Measurements from ENCODE around the gene ZP1. TPM values are rescaled to one million over a fixed set of nuclear protein-coding genes. Genes with fewer than 3 reads are reported as not detected.
"Not testable (repeated sequence)": the region's sequence is repeated elsewhere in the genome, so short reads cannot be mapped to it uniquely, and the experiment has no call there.

Gene ZP1
- total RNA-seq, 1 experiment from 2014 or later, result not detected

DNA sequence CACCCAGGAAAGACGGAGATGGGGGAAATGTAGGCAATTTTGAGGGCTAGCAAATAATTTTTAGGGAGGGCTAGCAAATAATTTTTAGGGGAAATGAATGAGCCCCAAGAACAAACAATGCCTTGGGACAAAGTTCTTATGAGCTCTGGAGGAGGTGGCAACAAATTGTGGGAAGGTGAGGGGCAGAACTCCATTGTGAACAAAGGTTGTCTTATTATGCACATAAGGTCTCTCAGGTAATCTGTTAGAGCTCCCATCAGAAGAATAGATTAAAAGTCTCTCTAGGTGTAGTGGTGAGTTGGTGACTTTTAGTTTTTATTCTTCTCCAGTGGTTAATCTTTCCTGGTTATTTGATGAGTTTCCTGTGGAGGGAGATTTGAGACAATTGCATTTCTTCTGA, 41.5 kb downstream of the ZP1 start (continued):
- TF ChIP-seq ELF4 (CRISPR knock-in tag; IDR thresholded peaks at IDR 0.05; ENCODE audit: low read depth) (no peak), ETV6 (CRISPR knock-in tag; IDR thresholded peaks at IDR 0.05) (no peak)
- TF ChIP-seq, protein P1, sequence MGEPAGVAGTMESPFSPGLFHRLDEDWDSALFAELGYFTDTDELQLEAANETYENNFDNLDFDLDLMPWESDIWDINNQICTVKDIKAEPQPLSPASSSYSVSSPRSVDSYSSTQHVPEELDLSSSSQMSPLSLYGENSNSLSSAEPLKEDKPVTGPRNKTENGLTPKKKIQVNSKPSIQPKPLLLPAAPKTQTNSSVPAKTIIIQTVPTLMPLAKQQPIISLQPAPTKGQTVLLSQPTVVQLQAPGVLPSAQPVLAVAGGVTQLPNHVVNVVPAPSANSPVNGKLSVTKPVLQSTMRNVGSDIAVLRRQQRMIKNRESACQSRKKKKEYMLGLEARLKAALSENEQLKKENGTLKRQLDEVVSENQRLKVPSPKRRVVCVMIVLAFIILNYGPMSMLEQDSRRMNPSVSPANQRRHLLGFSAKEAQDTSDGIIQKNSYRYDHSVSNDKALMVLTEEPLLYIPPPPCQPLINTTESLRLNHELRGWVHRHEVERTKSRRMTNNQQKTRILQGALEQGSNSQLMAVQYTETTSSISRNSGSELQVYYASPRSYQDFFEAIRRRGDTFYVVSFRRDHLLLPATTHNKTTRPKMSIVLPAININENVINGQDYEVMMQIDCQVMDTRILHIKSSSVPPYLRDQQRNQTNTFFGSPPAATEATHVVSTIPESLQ (CRISPR knock-in tag; IDR thresholded peaks at IDR 0.05), result no peak

- CTCF ChIA-PET; H3K27ac Mint-ChIP-seq; DNase-seq (ENCODE audit: low spot score); ATAC-seq; H3K9me3 Mint-ChIP-seq; POLR2A ChIA-PET; H3K36me3 Mint-ChIP-seq; H3K4me3 Mint-ChIP-seq: not testable (repeated sequence)
- Mint-ChIP-seq H3K4me1 (peaks cover 29% of the 10 kb centered on the region), H3K27me3 (ENCODE audit: low read depth) (peaks cover 42% of the 10 kb centered on the region)
Measured at GRCh38 chr11:60909680-60910280, 42.4 kb downstream of the ZP1 start.

GRCh38 chr11:60910281-60910687, 42.9 kb downstream of the ZP1 start:
- H3K4me3 Mint-ChIP-seq, result no peak overlapping the region
- ATAC-seq (no peak), DNase-seq (ENCODE audit: low spot score) (no peak)
- peaks cover 30% of the 10 kb centered on the region for H3K4me1 Mint-ChIP-seq
- ChIA-PET POLR2A (no interaction called here), CTCF (no interaction called here)
- TF ChIP-seq TP53 (CRISPR knock-in tag; IDR thresholded peaks at IDR 0.05) (no peak), FOXP4 (CRISPR knock-in tag; IDR thresholded peaks at IDR 0.05) (no peak), TCF7 (CRISPR knock-in tag; IDR thresholded peaks at IDR 0.05; ENCODE audit: low read depth) (no peak), ZNF416 (CRISPR knock-in tag; IDR thresholded peaks at IDR 0.05) (no peak), JUN (CRISPR knock-in tag; IDR thresholded peaks at IDR 0.05) (no peak), HMGA2 (CRISPR knock-in tag; IDR thresholded peaks at IDR 0.05) (no peak), GTF2I (CRISPR knock-in tag; conservative IDR thresholded peaks at IDR 0.05) (no peak), MAX (CRISPR knock-in tag; IDR thresholded peaks at IDR 0.05) (no peak), NFE2L1 (CRISPR knock-in tag; IDR thresholded peaks at IDR 0.05) (no peak), OVOL2 (CRISPR knock-in tag; IDR thresholded peaks at IDR 0.05; ENCODE audit: borderline replicate concordance) (no peak), ATF3 (CRISPR knock-in tag; conservative IDR thresholded peaks at IDR 0.05) (no peak), ZBTB21 (CRISPR knock-in tag; IDR thresholded peaks at IDR 0.05; ENCODE audit: borderline replicate concordance) (no peak), ZNF138 (CRISPR knock-in tag; conservative IDR thresholded peaks at IDR 0.05) (no peak), ZNF512 (CRISPR knock-in tag; IDR thresholded peaks at IDR 0.05; ENCODE audit: borderline replicate concordance) (no peak)
- peaks cover 6% of the 10 kb centered on the region; the same call in 1 of the 2 replicates for H3K9me3 Mint-ChIP-seq
- H3K27ac Mint-ChIP-seq, result no peak overlapping the region
- no peaks in the 10 kb centered on the region for H3K36me3 Mint-ChIP-seq
- H3K27me3 Mint-ChIP-seq (ENCODE audit: low read depth), result peaks cover 42% of the 10 kb centered on the region
